ENCODE data around the gene DDX10.
"Not testable (repeated sequence)": the region's sequence is repeated elsewhere in the genome, so short reads cannot be mapped to it uniquely, and the experiment has no call there.

Gene DDX10

GRCh38 chr11:108779147-108779546 lies 114.3 kb downstream of the DDX10 start:
- DNase-seq, result not testable (repeated sequence)

- no peak for DNase-seq
Observed at GRCh38 chr11:108780119-108780518, 115.2 kb downstream of the DDX10 start.

GRCh38 chr11:108781946-108782345 lies 117.1 kb downstream of the DDX10 start:
- no peak for DNase-seq

- no peak for DNase-seq
Observed at GRCh38 chr11:108786281-108786990, 121.6 kb downstream of the DDX10 start.

GRCh38 chr11:108787105-108787504 lies 122.2 kb downstream of the DDX10 start:
- DNase-seq, result no peak

- peak in 1 of 2 experiments; percentile 31 for DNase-seq
Observed at GRCh38 chr11:108788565-108789199, 123.8 kb downstream of the DDX10 start.

- DNase-seq, result no peak
Observed at GRCh38 chr11:108790501-108791299, 125.8 kb downstream of the DDX10 start.

- DNase-seq, result no peak
Observed at GRCh38 chr11:108793138-108793537, 128.3 kb downstream of the DDX10 start.

GRCh38 chr11:108793611-108794010 lies 128.7 kb downstream of the DDX10 start:
- DNase-seq, result no peak

GRCh38 chr11:108796551-108796950 lies 131.7 kb downstream of the DDX10 start:
- DNase-seq, result no peak

GRCh38 chr11:108797578-108798100 lies 132.8 kb downstream of the DDX10 start:
- DNase-seq, result no peak

- DNase-seq, result no peak
Observed at GRCh38 chr11:108802492-108802891, 137.6 kb downstream of the DDX10 start.

GRCh38 chr11:108803776-108804175 lies 138.9 kb downstream of the DDX10 start:
- no peak for DNase-seq

- DNase-seq, result peak; percentile 75 to 91
Observed at GRCh38 chr11:108804511-108804910, 139.6 kb downstream of the DDX10 start.

GRCh38 chr11:108805030-108805429 lies 140.2 kb downstream of the DDX10 start:
- DNase-seq, result peak in 1 of 2 experiments; percentile 45

GRCh38 chr11:108807262-108807661 lies 142.4 kb downstream of the DDX10 start:
- DNase-seq, result no peak

GRCh38 chr11:108813086-108813485 lies 148.2 kb downstream of the DDX10 start:
- no peak for DNase-seq

GRCh38 chr11:108817976-108818375 lies 153.1 kb downstream of the DDX10 start:
- DNase-seq, result no peak

- no peak for DNase-seq
Observed at GRCh38 chr11:108818971-108819370, 154.1 kb downstream of the DDX10 start.

- DNase-seq, result no peak
Observed at GRCh38 chr11:108819957-108820356, 155.1 kb downstream of the DDX10 start.

- DNase-seq, result not testable (repeated sequence)
Observed at GRCh38 chr11:108823960-108824359, 159.1 kb downstream of the DDX10 start.

GRCh38 chr11:108824545-108824944 lies 159.7 kb downstream of the DDX10 start:
- DNase-seq, result no peak

GRCh38 chr11:108825381-108825780 lies 160.5 kb downstream of the DDX10 start:
- no peak for DNase-seq

Measured in NCI-H446 (cell line).